ENCODE results near the gene FHAD1. TPM values are rescaled to one million over a fixed set of nuclear protein-coding genes. Genes with fewer than 3 reads are reported as not detected.

The FHAD1 gene
- total and polyA plus RNA-seq, 10 of the 15 experiments (the other 5 are each of a cell fraction or from before 2014, with no cell fraction given), result 0.09 to 1.0 (median 0.32) TPM; not detected in 2

GRCh38 chr1:15257309-15257708 is 10.3 kb downstream of the FHAD1 start:
- no peak overlapping the region for H3K4me2 ChIP-seq (ENCODE audit: control insufficient read depth, insufficient read depth)
- 52% methylated on average over 14 of the region's 14 CpGs for WGBS (ENCODE audit: insufficient coverage, insufficient replicate concordance, low lambda C conversion rate, missing lambda C conversion rate)
- peaks cover 32% of the 10 kb centered on the region for H3K4me1 ChIP-seq (ENCODE audit: control insufficient read depth, insufficient read depth, low read length)
- FAIRE-seq (no peak), DNase-seq (ENCODE audit: low read depth, low spot score) (no peak), ATAC-seq (no peak)
- H2AFZ ChIP-seq (ENCODE audit: control insufficient read depth, low read depth, low read length), result no peak overlapping the region
- POLR2A ChIA-PET, result no interaction called here
- no peaks in the 10 kb centered on the region for H3K79me2 ChIP-seq (ENCODE audit: control insufficient read depth, insufficient read depth, low read length)
- CTCF ChIA-PET, result no interaction called here
- H3K36me3 ChIP-seq (ENCODE audit: control insufficient read depth in 2 of 2, insufficient read depth in 2 of 2, low read length in 1 of 2), result no peaks in the 10 kb centered on the region
- in situ Hi-C loops (cut with MboI) (no loop called here), intact Hi-C loops (cut with micrococcal nuclease; ENCODE audit: unreplicated experiment) (no loop called here)
- RAD21 ChIA-PET (ENCODE audit: unreplicated experiment), result no interaction called here
- TF ChIP-seq CEBPZ (IDR thresholded peaks at IDR 0.05; ENCODE audit: low read depth, low read length) (no peak), SRF (IDR thresholded peaks at IDR 0.05; ENCODE audit: low read depth in 2 of 2, low read length in 2 of 2) (no peak), ZZZ3 (IDR thresholded peaks at IDR 0.05; ENCODE audit: control insufficient read depth, insufficient read length, low read depth) (no peak), RAD21 (IDR thresholded peaks at IDR 0.05; ENCODE audit: insufficient read depth, low read depth, low read length) (no peak), RBBP5 (conservative IDR thresholded peaks at IDR 0.05) (no peak), RCOR1 (conservative IDR thresholded peaks at IDR 0.05; ENCODE audit: low read depth, low read length) (no peak), ZSCAN29 (IDR thresholded peaks at IDR 0.05) (no peak), HCFC1 (IDR thresholded peaks at IDR 0.05; ENCODE audit: low read length) (no peak), EP300 (IDR thresholded peaks at IDR 0.05; ENCODE audit: borderline replicate concordance in 1 of 2, control insufficient read depth in 1 of 2, low read depth in 2 of 2, low read length in 2 of 2) (no peak), CHD1 (IDR thresholded peaks at IDR 0.05; ENCODE audit: low read depth, low read length) (no peak)
- TF ChIP-seq, protein P1, sequence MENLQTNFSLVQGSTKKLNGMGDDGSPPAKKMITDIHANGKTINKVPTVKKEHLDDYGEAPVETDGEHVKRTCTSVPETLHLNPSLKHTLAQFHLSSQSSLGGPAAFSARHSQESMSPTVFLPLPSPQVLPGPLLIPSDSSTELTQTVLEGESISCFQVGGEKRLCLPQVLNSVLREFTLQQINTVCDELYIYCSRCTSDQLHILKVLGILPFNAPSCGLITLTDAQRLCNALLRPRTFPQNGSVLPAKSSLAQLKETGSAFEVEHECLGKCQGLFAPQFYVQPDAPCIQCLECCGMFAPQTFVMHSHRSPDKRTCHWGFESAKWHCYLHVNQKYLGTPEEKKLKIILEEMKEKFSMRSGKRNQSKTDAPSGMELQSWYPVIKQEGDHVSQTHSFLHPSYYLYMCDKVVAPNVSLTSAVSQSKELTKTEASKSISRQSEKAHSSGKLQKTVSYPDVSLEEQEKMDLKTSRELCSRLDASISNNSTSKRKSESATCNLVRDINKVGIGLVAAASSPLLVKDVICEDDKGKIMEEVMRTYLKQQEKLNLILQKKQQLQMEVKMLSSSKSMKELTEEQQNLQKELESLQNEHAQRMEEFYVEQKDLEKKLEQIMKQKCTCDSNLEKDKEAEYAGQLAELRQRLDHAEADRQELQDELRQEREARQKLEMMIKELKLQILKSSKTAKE (IDR thresholded peaks at IDR 0.05; ENCODE audit: low read depth, poor library complexity, severe bottlenecking), result no peak
- no peak overlapping the region for H3K4me3 ChIP-seq
- no peaks in the 10 kb centered on the region for H3K27me3 ChIP-seq (replicated peaks in 1 of 2; ENCODE audit: control insufficient read depth in 2 of 2, insufficient read depth in 2 of 2, low read length in 1 of 2)
- SMC1A ChIA-PET (ENCODE audit: uncharacterized antibody, unreplicated experiment), result no interaction called here
- no peaks in the 10 kb centered on the region for H3K9me3 ChIP-seq (replicated peaks; ENCODE audit: control insufficient read depth, insufficient read depth, low read length)
- no peak overlapping the region for H3K9ac ChIP-seq (ENCODE audit: control insufficient read depth, insufficient read depth, low read length)
- no peak overlapping the region for H3K27ac ChIP-seq (ENCODE audit: control insufficient read depth, insufficient read depth)
- BruUV-seq (replicated peaks), result no TSS peak
- H4K20me1 ChIP-seq (ENCODE audit: control insufficient read depth, insufficient read depth), result no peaks in the 10 kb centered on the region
